GM12878 (cell line): Measurements from ENCODE around the gene USP5. TPM values are rescaled to one million over a fixed set of nuclear protein-coding genes. Genes with fewer than 3 reads are reported as not detected.
"Not testable (repeated sequence)": the region's sequence is repeated elsewhere in the genome, so short reads cannot be mapped to it uniquely, and the experiment has no call there.

Experiments used
- ATAC-seq: fragments of 200-7000 bp; cut with Tn5 transposase; 3 replicates; pipeline ENCODE4 v1.9.1; 2020; ENCODE audit warnings: mild to moderate bottlenecking, moderate library complexity
- BruUV-seq: library from RNA; stranded (reverse); fragments of 400-500 nt; replicated peaks from 2 replicates; lab custom pipeline; 2021; lab: Mats Ljungman, UMichigan
- CTCF ChIA-PET: fragments of 300-600 bp; sonication (Branson Sonifier 250); formaldehyde crosslinking; extraction: SDS; loops from one replicate; lab custom pipeline; 2021; ENCODE audit warnings: inconsistent platforms; lab: Yijun Ruan, JAX
- POLR2A ChIA-PET: fragments of 350-600 bp; formaldehyde crosslinking; extraction: SDS; loops from one replicate; lab custom pipeline; 2021; ENCODE audit warnings: inconsistent platforms; lab: Charles Lee
- RAD21 ChIA-PET: fragments of 300-600 bp; sonication (Branson Sonifier 250); formaldehyde crosslinking; loops from one replicate; lab custom pipeline; 2023; ENCODE audit warnings: antibody characterized with exemption; ENCODE audit not compliant: unreplicated experiment; lab: Charles Lee
- SMC1A ChIA-PET: fragments of 300-600 bp; sonication (Branson Sonifier 250); formaldehyde crosslinking; loops from one replicate; lab custom pipeline; 2023; ENCODE audit not compliant: unreplicated experiment, uncharacterized antibody; lab: Charles Lee
- DNase-seq: peaks from one replicate; pipeline ENCODE4 v3.0.0-alpha.2; 2011; ENCODE audit warnings: low read depth, low spot score
- FAIRE-seq: peaks from 3 replicates; lab custom pipeline; 2011; peaks lifted over from hg19 to GRCh38; lab: Jason Lieb, UNC
- H2AFZ ChIP-seq: 2 replicates; pipeline ENCODE4 v1.6.0; 2011; ENCODE audit warnings: low read depth, low read length, control low read depth; ENCODE audit not compliant: control insufficient read depth
- H3K27ac ChIP-seq: 2 replicates; pipeline ENCODE4 v1.5.1; 2011; ENCODE audit warnings: control low read depth; ENCODE audit not compliant: control insufficient read depth, insufficient read depth
- H3K27me3 ChIP-seq, 2 experiments: replicated peaks in 1 of 2; 2 replicates each; pipeline versions ENCODE4 v1.6.0 to v1.6.1; 2011; ENCODE audit warnings: low read length in 1 of 2; ENCODE audit not compliant: control insufficient read depth in 2 of 2, insufficient read depth in 2 of 2
- H3K36me3 ChIP-seq, 2 experiments: 2 replicates each; pipeline ENCODE4 v1.5.1; 2011; ENCODE audit warnings: low read length in 1 of 2; ENCODE audit not compliant: control insufficient read depth in 2 of 2, insufficient read depth in 2 of 2
- H3K4me1 ChIP-seq: 2 replicates; pipeline ENCODE4 v1.6.1; 2011; ENCODE audit warnings: mild to moderate bottlenecking, low read length, moderate library complexity, mixed read lengths; ENCODE audit not compliant: control insufficient read depth, insufficient read depth
- H3K4me2 ChIP-seq: 2 replicates; pipeline ENCODE4 v1.6.0; 2011; ENCODE audit warnings: control low read depth; ENCODE audit not compliant: control insufficient read depth, insufficient read depth
- H3K4me3 ChIP-seq: fragments of 200-600 bp; sonication (generic); 2 replicates; pipeline ENCODE4 v1.5.1; 2016
- H3K79me2 ChIP-seq: 2 replicates; pipeline ENCODE4 v1.6.0; 2011; ENCODE audit warnings: low read length; ENCODE audit not compliant: control insufficient read depth, insufficient read depth
- H3K9ac ChIP-seq: 2 replicates; pipeline ENCODE4 v1.8.0; 2011; ENCODE audit warnings: low read length, control low read depth, mixed read lengths; ENCODE audit not compliant: control insufficient read depth, insufficient read depth
- H3K9me3 ChIP-seq: replicated peaks from 3 replicates; pipeline ENCODE4 v1.5.1; 2011; ENCODE audit warnings: mild to moderate bottlenecking, low read length; ENCODE audit not compliant: control insufficient read depth, insufficient read depth
- H4K20me1 ChIP-seq: 2 replicates; pipeline ENCODE4 v1.6.0; 2011; ENCODE audit not compliant: control insufficient read depth, insufficient read depth
- CBX5 ChIP-seq: sonication (generic); IDR thresholded peaks from 2 replicates; pipeline ENCODE4 v1.6.1; 2016; ENCODE audit warnings: low read depth, moderate library complexity, mild to moderate bottlenecking, inconsistent platforms
- ESRRA ChIP-seq: IDR thresholded peaks from 2 replicates; pipeline ENCODE4 v1.6.1; 2012; ENCODE audit warnings: mild to moderate bottlenecking, low read length, improper control_type of control experiment
- FOS ChIP-seq: IDR thresholded peaks from 3 replicates; pipeline ENCODE4 v1.6.1; 2011; ENCODE audit warnings: borderline replicate concordance; ENCODE audit not compliant: insufficient read length; ENCODE audit errors: extremely low read depth
- FOXK2 ChIP-seq: fragments of 450-650 bp; IDR thresholded peaks from 2 replicates; pipeline ENCODE4 v1.6.1; 2017; ENCODE audit warnings: mild to moderate bottlenecking, moderate library complexity
- KDM1A ChIP-seq: fragments of 200-600 bp; sonication (generic); IDR thresholded peaks from 2 replicates; pipeline ENCODE4 v1.6.1; 2016; ENCODE audit warnings: borderline replicate concordance
- KLF5 ChIP-seq: fragments of 450-650 bp; IDR thresholded peaks from 2 replicates; pipeline ENCODE4 v1.6.1; 2014; ENCODE audit warnings: mild to moderate bottlenecking; ENCODE audit not compliant: partially characterized antibody
- NR2C2 ChIP-seq: IDR thresholded peaks from 2 replicates; pipeline ENCODE4 v1.6.1; 2011; ENCODE audit warnings: borderline replicate concordance, low read depth; ENCODE audit not compliant: control insufficient read depth, insufficient read length
- NR2F1 ChIP-seq: fragments of 450-650 bp; conservative IDR thresholded peaks from 2 replicates; pipeline ENCODE4 v1.6.1; 2017; ENCODE audit warnings: mild to moderate bottlenecking
- POLR2A ChIP-seq: IDR thresholded peaks from 2 replicates; pipeline ENCODE4 v1.6.1; 2011; ENCODE audit warnings: low read depth, mild to moderate bottlenecking, low read length
- STAT1 ChIP-seq: fragments of 450-650 bp; conservative IDR thresholded peaks from 2 replicates; pipeline ENCODE4 v1.6.1; 2014; ENCODE audit warnings: antibody characterized with exemption, mild to moderate bottlenecking
- ZNF274 ChIP-seq: IDR thresholded peaks from one replicate; pipeline ENCODE4 v1.8.0; 2011; ENCODE audit not compliant: insufficient read length, insufficient read depth
- WGBS: methylation state at CpG from one replicate; pipeline ENCODE4 v1.1.6; 2016; ENCODE audit warnings: low lambda C conversion rate; ENCODE audit not compliant: insufficient replicate concordance, insufficient coverage; ENCODE audit errors: missing lambda C conversion rate; 5-methylcytosine and 5-hydroxymethylcytosine counted together
- in situ Hi-C: fragments of 300-500 bp; cut with MboI; formaldehyde crosslinking; loops from 9 replicates; pipeline ENCODE4 v1.14.3; 2018; ENCODE audit warnings: mixed read lengths
- intact Hi-C: fragments of 100-400 bp; cut with micrococcal nuclease; formaldehyde crosslinking; loops from one replicate; pipeline ENCODE4 v1.14.2; 2022; ENCODE audit not compliant: unreplicated experiment
- polyA plus RNA-seq, 11 experiments: library from polyadenylated mRNA; depleted of rRNA in 4 of 11; unstranded in 6 of 11; stranded (reverse) in 5 of 11; fragments of >200 nt; fragmentation: Nextera tagmentation in 4 of 11; fragmentation: Illumina TruSeq in 1 of 11; extraction: Ambion mirVana in 4 of 11; extraction: Trizol in 1 of 11; gene quantifications; 1 replicate in 1 of 11; 2 replicates in 10 of 11; pipeline versions ENCODE4 v1.2.1 to v1.2.3, GENCODE V29; 2011 to 2016; ENCODE audit warnings: inconsistent platforms in 2 of 11, missing spikeins in 2 of 11, low read depth in 1 of 11
- total RNA-seq, 4 experiments: library from RNA; depleted of rRNA in 3 of 4; stranded (reverse); fragments of >200 nt in 3 of 4; fragmentation: Illumina TruSeq in 1 of 4; extraction: Trizol in 1 of 4; gene quantifications; 2 replicates each; pipeline versions ENCODE4 v1.2.1 to v1.2.3, GENCODE V29; 2013 to 2021
- TF ChIP-seq, protein P1 (sequence below): IDR thresholded peaks from 2 replicates; pipeline ENCODE4 v1.6.1; 2011; ENCODE audit warnings: mild to moderate bottlenecking, low read depth, low read length, moderate library complexity; ENCODE audit not compliant: insufficient replicate concordance

The USP5 gene
- total and polyA plus RNA-seq, 10 of the 15 experiments (the other 5 are each of a cell fraction or from before 2014, with no cell fraction given): 2.5 to 124 (median 74.6) TPM

DNA sequence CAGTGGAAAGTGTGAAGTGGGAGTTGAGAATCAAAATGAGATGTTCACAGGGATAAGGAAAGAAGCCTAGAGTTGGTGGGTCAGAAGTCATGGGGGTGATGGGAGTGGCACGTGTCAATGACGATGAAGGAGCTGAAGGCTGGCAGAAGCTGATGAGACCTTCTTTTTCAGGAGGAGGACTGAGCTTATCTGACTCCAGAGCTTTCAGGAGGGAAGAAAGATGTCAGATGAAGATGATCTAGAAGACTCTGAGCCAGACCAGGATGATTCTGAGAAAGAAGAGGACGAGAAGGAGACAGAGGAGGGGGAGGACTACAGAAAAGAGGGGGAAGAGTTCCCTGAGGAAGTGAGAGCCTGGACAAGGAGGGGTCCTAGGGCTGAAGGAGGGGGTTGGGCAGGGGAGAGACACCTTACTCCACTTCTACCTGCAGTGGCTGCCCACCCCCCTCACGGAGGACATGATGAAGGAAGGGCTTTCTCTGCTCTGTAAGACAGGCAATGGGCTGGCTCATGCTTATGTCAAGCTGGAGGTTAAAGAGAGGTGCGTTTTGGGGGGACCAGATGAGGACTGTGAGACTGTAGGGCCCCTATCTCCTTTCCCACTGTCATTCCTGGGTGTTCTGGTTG is 53.6 kb downstream of the USP5 start:
- Histone ChIP-seq H3K79me2 (no peaks in the 10 kb centered on the region), H3K9ac (no peak overlapping the region), H3K27me3 (no peaks in the 10 kb centered on the region), H2AFZ (no peak overlapping the region), H3K4me1 (0 out of 2 replicates have a peak, but pooled peaks cover 3% of the 10 kb centered on the region), H3K36me3 (no peaks in the 10 kb centered on the region), H3K27ac (no peak overlapping the region), H3K4me3 (peak overlapping the region; percentile 93), H4K20me1 (no peaks in the 10 kb centered on the region), H3K4me2 (peak overlapping the region; percentile 83; the same call in 1 of the 2 replicates)
- ATAC-seq (no peak), DNase-seq (no peak), FAIRE-seq (no peak)
- 53% methylated on average over 5 of the region's 5 CpGs for WGBS
- in situ Hi-C loops: no loop called here
- POLR2A ChIA-PET: interaction anchor here (0.8 to 4.3 kb wide), 9 partner anchors 9 to 54 kb away, joined by 3 to 18 read pairs (median 4); partner anchors contain the start of genes C12orf57, CDCA3, ENO2 and RNU7-1
- RAD21 ChIA-PET: interaction anchor here (1.8 kb wide), 1 partner anchor 33 kb away, joined by 7 read pairs; the partner anchor contains the start of gene SPSB2
- CTCF ChIA-PET: interaction anchor here (0.7 to 4.5 kb wide), 5 partner anchors 11 to 36 kb away, joined by 3 to 21 read pairs (median 10); partner anchors contain the start of gene SPSB2
- TF ChIP-seq KLF5 (no peak), STAT1 (no peak), NR2C2 (no peak), KDM1A (no peak), FOXK2 (no peak), NR2F1 (no peak), FOS (no peak), CBX5 (no peak), ZNF274 (no peak), POLR2A (no peak), ESRRA (no peak)
- TF ChIP-seq, protein P1, sequence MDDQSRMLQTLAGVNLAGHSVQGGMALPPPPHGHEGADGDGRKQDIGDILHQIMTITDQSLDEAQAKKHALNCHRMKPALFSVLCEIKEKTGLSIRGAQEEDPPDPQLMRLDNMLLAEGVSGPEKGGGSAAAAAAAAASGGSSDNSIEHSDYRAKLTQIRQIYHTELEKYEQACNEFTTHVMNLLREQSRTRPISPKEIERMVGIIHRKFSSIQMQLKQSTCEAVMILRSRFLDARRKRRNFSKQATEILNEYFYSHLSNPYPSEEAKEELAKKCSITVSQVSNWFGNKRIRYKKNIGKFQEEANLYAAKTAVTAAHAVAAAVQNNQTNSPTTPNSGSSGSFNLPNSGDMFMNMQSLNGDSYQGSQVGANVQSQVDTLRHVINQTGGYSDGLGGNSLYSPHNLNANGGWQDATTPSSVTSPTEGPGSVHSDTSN: no peak
- TF ChIP-seq, all 136 proteins: peak for 0
- no TSS peak for BruUV-seq
- no peaks in the 10 kb centered on the region for H3K9me3 ChIP-seq
- intact Hi-C loops: no loop called here
- SMC1A ChIA-PET: interaction anchor here (0.7 to 1.5 kb wide), 4 partner anchors 8 to 208 kb away, joined by 3 read pairs; no protein-coding TSS in a partner anchor

DNA sequence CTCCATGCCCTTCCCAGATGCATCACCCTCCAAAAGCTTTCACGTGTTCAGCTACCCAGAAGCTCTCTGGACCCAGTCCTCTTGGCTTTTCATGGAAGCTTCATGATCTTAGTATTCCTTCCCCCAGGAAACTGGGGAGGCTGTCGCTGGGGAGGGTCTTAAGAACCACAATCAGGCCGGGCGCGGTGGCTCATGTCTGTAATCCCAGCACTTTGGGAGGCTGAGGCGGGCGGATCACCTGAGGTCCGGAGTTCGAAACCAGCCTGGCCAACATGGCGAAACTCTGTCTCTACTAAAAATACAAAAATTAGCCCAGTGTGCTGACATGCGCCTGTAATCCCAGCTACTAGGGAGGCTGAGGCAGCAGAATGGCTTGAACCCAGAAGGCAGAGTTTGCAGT is 56.2 kb downstream of the USP5 start:
- POLR2A ChIA-PET: interaction anchor here (0.7 to 4.3 kb wide), 4 partner anchors 9 to 30 kb away, joined by 3 to 18 read pairs (median 4); no protein-coding TSS in a partner anchor
- H3K27me3 ChIP-seq, H3K9ac ChIP-seq, DNase-seq, H3K4me3 ChIP-seq, ATAC-seq, H3K27ac ChIP-seq, H3K4me1 ChIP-seq, H3K9me3 ChIP-seq, intact Hi-C loops, BruUV-seq, FAIRE-seq, H2AFZ ChIP-seq, in situ Hi-C loops, RAD21 ChIA-PET, H3K79me2 ChIP-seq, H4K20me1 ChIP-seq, H3K4me2 ChIP-seq, H3K36me3 ChIP-seq: not testable (repeated sequence)
- CTCF ChIA-PET: interaction anchor here (0.6 to 4.5 kb wide), 4 partner anchors 16 to 96 kb away, joined by 3 to 21 read pairs (median 10); partner anchors contain the start of gene SPSB2
- 90% methylated on average over 11 of the region's 11 CpGs for WGBS
- SMC1A ChIA-PET: interaction anchor here (1.5 to 2.1 kb wide), 3 partner anchors 15 to 17 kb away, joined by 3 to 6 read pairs (median 5); no protein-coding TSS in a partner anchor
